Activated CD4-positive, alpha-beta memory T cell treated with anti-CD3 and anti-CD28 coated beads for 36 hours (primary cell): ENCODE data around the gene MMP20. TPM values are rescaled to one million over a fixed set of nuclear protein-coding genes. Genes with fewer than 3 reads are reported as not detected.

Experiments
- CTCF ChIA-PET: fragments of 350-600 bp; sonication (Branson Sonifier 250); formaldehyde crosslinking; loops from one replicate; lab custom pipeline; 2021; ENCODE audit warnings: antibody characterized with exemption, inconsistent platforms; lab: Charles Lee
- POLR2A ChIA-PET: fragments of 350-600 bp; sonication (Branson Sonifier 250); formaldehyde crosslinking; loops from one replicate; lab custom pipeline; 2021; ENCODE audit warnings: antibody characterized with exemption; lab: Charles Lee
- DNase-seq: peaks from one replicate; pipeline ENCODE4 v3.0.0-alpha.2; 2020
- H3K27ac Mint-ChIP-seq: one replicate; pipeline ENCODE4 v1.8.0; 2021; ENCODE audit warnings: mixed read lengths
- H3K27me3 Mint-ChIP-seq: one replicate; pipeline ENCODE4 v1.8.0; 2021; ENCODE audit warnings: mixed read lengths
- H3K36me3 Mint-ChIP-seq: one replicate; pipeline ENCODE4 v1.8.0; 2021; ENCODE audit warnings: mixed read lengths
- H3K4me1 Mint-ChIP-seq: one replicate; pipeline ENCODE4 v1.8.0; 2021; ENCODE audit warnings: low read depth, mixed read lengths
- H3K4me3 Mint-ChIP-seq: one replicate; pipeline ENCODE4 v1.8.0; 2021; ENCODE audit warnings: mild to moderate bottlenecking, mixed read lengths
- H3K9me3 Mint-ChIP-seq: one replicate; pipeline ENCODE4 v1.8.0; 2021; ENCODE audit warnings: mixed read lengths
- intact Hi-C: fragments of 100-400 bp; cut with micrococcal nuclease; formaldehyde crosslinking; loops from one replicate; pipeline ENCODE4 v1.15.1; 2023
- total RNA-seq, 2 experiments: library from RNA; stranded (reverse); gene quantifications; one replicate each; pipeline ENCODE4 v1.2.3, GENCODE V29; 2021

MMP20 gene
- total RNA-seq, 2 experiments from 2014 or later: not detected

GRCh38 chr11:102620818-102621561, 4.1 kb downstream of the MMP20 start:
- H3K9me3 Mint-ChIP-seq: no peaks in the 10 kb centered on the region
- H3K36me3 Mint-ChIP-seq: no peaks in the 10 kb centered on the region
- no peaks in the 10 kb centered on the region for H3K4me1 Mint-ChIP-seq
- ChIA-PET POLR2A (no interaction called here), CTCF (no interaction called here)
- intact Hi-C loops: no loop called here
- no peak overlapping the region for H3K4me3 Mint-ChIP-seq
- H3K27ac Mint-ChIP-seq: no peak overlapping the region
- no peak for DNase-seq
- peaks cover 11% of the 10 kb centered on the region for H3K27me3 Mint-ChIP-seq

- no peak for DNase-seq
- H3K36me3 Mint-ChIP-seq: no peaks in the 10 kb centered on the region
- peaks cover 11% of the 10 kb centered on the region for H3K27me3 Mint-ChIP-seq
- intact Hi-C loops: no loop called here
- ChIA-PET POLR2A (no interaction called here), CTCF (no interaction called here)
- H3K27ac Mint-ChIP-seq: no peak overlapping the region
- H3K4me3 Mint-ChIP-seq: no peak overlapping the region
- H3K9me3 Mint-ChIP-seq: no peaks in the 10 kb centered on the region
- H3K4me1 Mint-ChIP-seq: no peaks in the 10 kb centered on the region
Observed at GRCh38 chr11:102620179-102620578, 5.0 kb downstream of the MMP20 start.

DNA sequence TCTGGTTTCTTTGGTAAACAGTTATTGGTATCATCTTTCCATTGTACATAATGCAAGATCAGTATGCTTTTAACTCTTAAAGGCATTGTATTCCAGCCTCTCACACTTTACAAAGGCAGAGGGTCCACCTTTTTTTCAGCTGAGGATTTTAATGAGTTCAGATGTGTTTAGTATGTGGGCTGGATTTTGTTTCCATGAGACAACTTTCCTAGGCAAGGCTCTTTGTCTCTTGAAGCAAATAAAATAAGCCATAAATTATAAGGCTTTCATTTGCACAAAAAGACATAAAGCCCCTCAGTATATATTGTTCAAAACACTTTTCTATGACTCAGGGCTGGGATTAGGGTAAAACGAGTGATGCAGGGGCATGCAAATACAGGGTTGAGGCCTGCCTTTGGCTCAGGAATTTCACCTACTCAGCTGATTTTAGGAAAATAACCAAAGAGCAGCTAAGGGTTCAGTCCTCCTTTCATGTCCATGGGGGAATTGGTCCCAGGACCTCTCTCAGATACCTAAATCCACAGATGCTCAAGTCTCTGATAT, 7.6 kb downstream of the MMP20 start:
- Mint-ChIP-seq H3K27me3 (peaks cover 8% of the 10 kb centered on the region), H3K9me3 (no peaks in the 10 kb centered on the region), H3K4me3 (no peak overlapping the region), H3K27ac (no peak overlapping the region), H3K36me3 (no peaks in the 10 kb centered on the region), H3K4me1 (no peaks in the 10 kb centered on the region)
- DNase-seq: no peak
- CTCF ChIA-PET: no interaction called here
- POLR2A ChIA-PET: no interaction called here
- intact Hi-C loops: loop anchor here (10.0 kb wide), 1 partner anchor 47 kb away; no protein-coding TSS in a partner anchor

DNA sequence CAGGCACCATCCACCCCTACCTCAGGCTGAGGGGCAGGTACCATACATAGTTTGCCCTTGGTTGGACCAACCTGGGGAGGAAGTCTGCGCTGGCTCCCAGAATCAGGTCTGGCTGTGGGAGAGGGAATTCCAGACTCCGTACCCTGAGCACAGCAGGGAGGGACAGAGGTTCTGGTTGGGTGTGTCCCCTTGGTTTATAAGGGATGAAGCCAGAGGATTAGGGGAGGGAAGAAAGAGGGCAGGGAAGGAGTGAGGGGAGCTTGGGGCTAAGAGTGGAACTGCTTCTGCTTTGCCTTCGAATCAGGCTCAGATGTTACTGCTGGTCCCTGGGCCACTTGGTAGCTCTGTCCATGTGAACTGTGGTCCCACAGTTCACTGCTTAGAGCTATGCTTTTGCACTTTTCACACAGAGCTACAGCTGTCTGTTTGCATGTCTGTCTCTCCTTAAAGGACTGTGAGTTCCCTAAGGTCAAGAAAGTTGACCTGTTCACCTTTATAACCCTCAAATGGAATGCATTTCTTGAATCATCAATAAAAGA, 9.2 kb downstream of the MMP20 start:
- H3K4me1 Mint-ChIP-seq: peaks cover 8% of the 10 kb centered on the region
- no peak overlapping the region for H3K27ac Mint-ChIP-seq
- H3K9me3 Mint-ChIP-seq: no peaks in the 10 kb centered on the region
- no peak for DNase-seq
- intact Hi-C loops: loop anchor here (10.0 kb wide), 1 partner anchor 49 kb away; no protein-coding TSS in a partner anchor
- no peaks in the 10 kb centered on the region for H3K36me3 Mint-ChIP-seq
- ChIA-PET CTCF (interaction anchor here (0.9 to 1.2 kb wide), 2 partner anchors 50 to 250 kb away, joined by 3 to 4 read pairs; no protein-coding TSS in a partner anchor), POLR2A (no interaction called here)
- peaks cover 5% of the 10 kb centered on the region for H3K27me3 Mint-ChIP-seq
- H3K4me3 Mint-ChIP-seq: no peak overlapping the region

GRCh38 chr11:102615077-102615893, 9.8 kb downstream of the MMP20 start:
- ChIA-PET CTCF (interaction anchor here (0.6 to 5.1 kb wide), 4 partner anchors 119 to 272 kb away, joined by 3 to 92 read pairs (median 20); no protein-coding TSS in a partner anchor), POLR2A (interaction anchor here (0.7 kb wide), 1 partner anchor 344 kb away, joined by 5 read pairs; no protein-coding TSS in a partner anchor)
- peaks cover 3% of the 10 kb centered on the region for H3K27me3 Mint-ChIP-seq
- no peaks in the 10 kb centered on the region for H3K36me3 Mint-ChIP-seq
- H3K4me3 Mint-ChIP-seq: no peak overlapping the region
- DNase-seq: no peak
- H3K4me1 Mint-ChIP-seq: peaks cover 10% of the 10 kb centered on the region
- H3K9me3 Mint-ChIP-seq: no peaks in the 10 kb centered on the region
- H3K27ac Mint-ChIP-seq: no peak overlapping the region
- intact Hi-C loops: loop anchor here (10.0 kb wide), 1 partner anchor 50 kb away; no protein-coding TSS in a partner anchor

DNA sequence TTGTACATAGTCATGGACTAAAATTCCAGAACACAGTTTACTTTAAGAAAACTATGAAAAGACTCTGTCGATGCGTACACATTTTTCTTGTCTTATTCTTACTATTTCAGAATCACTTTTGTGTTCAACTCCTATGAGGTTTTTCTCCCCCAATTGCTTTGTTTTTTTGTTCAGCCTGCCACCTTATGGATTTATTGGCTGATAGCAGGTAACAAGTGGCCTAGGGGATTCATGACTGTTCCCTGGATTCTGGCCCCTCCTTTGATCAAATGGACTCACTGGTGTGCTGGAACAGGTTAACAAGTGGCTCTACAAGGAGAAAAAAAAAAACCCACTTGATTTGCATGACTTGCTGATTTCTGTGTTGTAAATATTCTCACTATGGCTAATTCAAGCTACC, 10.6 kb downstream of the MMP20 start:
- H3K27ac Mint-ChIP-seq: no peak overlapping the region
- intact Hi-C loops: loop anchor here (1.0 to 10.0 kb wide), 4 partner anchors 50 to 347 kb away; no protein-coding TSS in a partner anchor
- H3K27me3 Mint-ChIP-seq: no peaks in the 10 kb centered on the region
- H3K36me3 Mint-ChIP-seq: no peaks in the 10 kb centered on the region
- H3K4me1 Mint-ChIP-seq: peaks cover 10% of the 10 kb centered on the region
- ChIA-PET CTCF (interaction anchor here (0.6 to 5.1 kb wide), 12 partner anchors 10 to 326 kb away, joined by 3 to 92 read pairs (median 10); no protein-coding TSS in a partner anchor), POLR2A (interaction anchor here (0.7 kb wide), 1 partner anchor 344 kb away, joined by 5 read pairs; no protein-coding TSS in a partner anchor)
- H3K4me3 Mint-ChIP-seq: no peak overlapping the region
- no peaks in the 10 kb centered on the region for H3K9me3 Mint-ChIP-seq
- DNase-seq: no peak

GRCh38 chr11:102614031-102614430, 11.1 kb downstream of the MMP20 start:
- intact Hi-C loops: loop anchor here (1.0 to 10.0 kb wide), 4 partner anchors 51 to 347 kb away; no protein-coding TSS in a partner anchor
- no peak for DNase-seq
- ChIA-PET POLR2A (no interaction called here), CTCF (interaction anchor here (0.6 to 5.1 kb wide), 20 partner anchors 9 to 325 kb away, joined by 3 to 92 read pairs (median 9); no protein-coding TSS in a partner anchor)
- Mint-ChIP-seq H3K9me3 (no peaks in the 10 kb centered on the region), H3K27me3 (no peaks in the 10 kb centered on the region), H3K27ac (no peak overlapping the region), H3K4me1 (peaks cover 10% of the 10 kb centered on the region), H3K36me3 (no peaks in the 10 kb centered on the region), H3K4me3 (no peak overlapping the region)

DNA sequence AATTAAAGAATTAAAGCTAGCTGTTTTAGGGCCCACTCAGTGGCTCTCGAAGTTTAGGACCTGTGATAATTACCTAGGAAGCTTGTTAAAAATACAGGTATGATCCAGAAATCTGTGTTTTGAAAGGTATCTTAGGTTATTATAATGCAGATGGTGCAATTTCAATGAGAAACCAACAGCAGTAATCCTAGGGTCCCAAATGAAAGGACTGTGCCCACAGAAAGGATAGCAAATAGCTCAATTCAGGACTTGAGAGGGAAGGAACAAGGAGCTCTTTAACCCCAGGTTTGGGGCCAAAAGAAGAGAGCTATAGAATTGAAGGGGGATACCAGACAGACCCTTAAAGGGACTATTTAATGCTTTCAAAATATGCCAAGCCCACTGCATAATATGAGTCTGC, 11.7 kb downstream of the MMP20 start:
- ChIA-PET CTCF (interaction anchor here (0.8 to 5.1 kb wide), 35 partner anchors 9 to 345 kb away, joined by 3 to 92 read pairs (median 7); no protein-coding TSS in a partner anchor), POLR2A (no interaction called here)
- Mint-ChIP-seq H3K27me3 (no peaks in the 10 kb centered on the region), H3K4me3 (no peak overlapping the region), H3K36me3 (no peaks in the 10 kb centered on the region), H3K4me1 (peaks cover 10% of the 10 kb centered on the region), H3K27ac (no peak overlapping the region), H3K9me3 (no peaks in the 10 kb centered on the region)
- no peak for DNase-seq
- intact Hi-C loops: loop anchor here (1.0 to 10.0 kb wide), 6 partner anchors 51 to 346 kb away; no protein-coding TSS in a partner anchor

- Mint-ChIP-seq H3K9me3 (no peaks in the 10 kb centered on the region), H3K27me3 (no peaks in the 10 kb centered on the region), H3K4me1 (peaks cover 10% of the 10 kb centered on the region), H3K4me3 (no peak overlapping the region), H3K36me3 (no peaks in the 10 kb centered on the region), H3K27ac (no peak overlapping the region)
- intact Hi-C loops: loop anchor here (2.0 to 10.0 kb wide), 4 partner anchors 22 to 344 kb away; no protein-coding TSS in a partner anchor
- no peak for DNase-seq
- POLR2A ChIA-PET: no interaction called here
- CTCF ChIA-PET: interaction anchor here (0.6 to 5.1 kb wide), 6 partner anchors 47 to 323 kb away, joined by 3 to 92 read pairs (median 4); no protein-coding TSS in a partner anchor
Observed at GRCh38 chr11:102611291-102611690, 13.8 kb downstream of the MMP20 start.

DNA sequence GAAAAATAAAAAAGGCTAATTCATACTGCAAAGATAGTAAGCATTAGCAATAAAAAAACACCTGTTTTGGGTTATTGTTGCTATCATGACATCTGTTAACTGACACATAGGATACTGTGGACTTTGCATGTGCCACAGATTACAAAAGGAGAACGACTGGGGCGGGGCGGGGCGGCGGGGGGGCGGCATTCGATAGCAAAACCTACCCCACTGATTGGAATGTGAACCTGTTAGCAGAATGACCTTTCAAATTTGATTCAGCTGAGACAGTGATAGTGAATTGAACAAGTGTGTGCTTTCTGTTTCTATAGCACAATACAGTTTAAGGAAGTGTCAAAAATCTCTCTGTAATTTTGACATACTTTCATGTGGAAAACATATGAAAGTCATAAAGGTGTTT, 14.9 kb downstream of the MMP20 start:
- DNase-seq: no peak
- CTCF ChIA-PET: interaction anchor here (1.1 to 5.1 kb wide), 3 partner anchors 220 to 322 kb away, joined by 4 to 92 read pairs (median 5); no protein-coding TSS in a partner anchor
- intact Hi-C loops: loop anchor here (2.0 to 10.0 kb wide), 4 partner anchors 21 to 343 kb away; no protein-coding TSS in a partner anchor
- no peaks in the 10 kb centered on the region for H3K36me3 Mint-ChIP-seq
- no peak overlapping the region for H3K4me3 Mint-ChIP-seq
- H3K4me1 Mint-ChIP-seq: peaks cover 10% of the 10 kb centered on the region
- no peaks in the 10 kb centered on the region for H3K27me3 Mint-ChIP-seq
- H3K9me3 Mint-ChIP-seq: no peaks in the 10 kb centered on the region
- H3K27ac Mint-ChIP-seq: no peak overlapping the region
- POLR2A ChIA-PET: no interaction called here

DNA sequence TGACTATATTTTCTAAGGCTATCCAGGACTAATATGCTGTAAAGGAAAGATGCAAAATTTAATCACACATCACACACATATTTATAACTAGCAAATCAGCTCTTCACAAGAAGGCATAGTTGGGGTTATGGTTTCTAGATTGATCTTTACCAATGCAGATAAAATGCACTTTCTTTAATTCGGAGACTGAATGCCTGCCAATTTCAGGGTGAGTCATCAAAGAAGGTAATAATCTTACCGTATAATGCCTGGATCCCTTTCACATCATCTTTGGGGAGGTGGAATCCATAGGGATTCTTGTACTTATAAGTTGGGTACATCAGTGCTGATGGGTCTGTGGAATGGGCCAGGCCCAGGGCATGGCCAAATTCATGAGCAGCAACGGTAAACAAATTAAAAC, 16.4 kb downstream of the MMP20 start:
- POLR2A ChIA-PET: no interaction called here
- DNase-seq: no peak
- no peaks in the 10 kb centered on the region for H3K36me3 Mint-ChIP-seq
- no peaks in the 10 kb centered on the region for H3K9me3 Mint-ChIP-seq
- CTCF ChIA-PET: interaction anchor here (1.6 kb wide), 1 partner anchor 266 kb away, joined by 6 read pairs; no protein-coding TSS in a partner anchor
- H3K4me3 Mint-ChIP-seq: no peak overlapping the region
- no peak overlapping the region for H3K27ac Mint-ChIP-seq
- intact Hi-C loops: no loop called here
- H3K4me1 Mint-ChIP-seq: peaks cover 10% of the 10 kb centered on the region
- H3K27me3 Mint-ChIP-seq: no peaks in the 10 kb centered on the region
